Calu3 (cell line): Measurements from ENCODE around the gene RAMP3. TPM values are rescaled to one million over a fixed set of nuclear protein-coding genes. Genes with fewer than 3 reads are reported as not detected.

Experiments
- BruUV-seq: library from RNA; stranded (reverse); fragments of 400-500 nt; replicated peaks from 2 replicates; lab custom pipeline; 2021; lab: Mats Ljungman, UMichigan
- CTCF ChIA-PET: fragments of 300-600 bp; sonication (Branson Sonifier 250); formaldehyde crosslinking; loops from one replicate; lab custom pipeline; 2022; ENCODE audit warnings: antibody characterized with exemption; lab: Charles Lee
- DNase-seq: peaks from one replicate; pipeline ENCODE4 v3.0.0; 2022
- H3K27ac Mint-ChIP-seq: one replicate; pipeline ENCODE4 v1.8.0; 2022; ENCODE audit warnings: mixed read lengths; ENCODE audit not compliant: unreplicated experiment
- H3K27me3 Mint-ChIP-seq: one replicate; pipeline ENCODE4 v1.8.0; 2022; ENCODE audit warnings: mixed read lengths; ENCODE audit not compliant: unreplicated experiment
- H3K36me3 Mint-ChIP-seq: one replicate; pipeline ENCODE4 v1.8.0; 2022; ENCODE audit warnings: mild to moderate bottlenecking, moderate library complexity, mixed read lengths; ENCODE audit not compliant: insufficient read depth, unreplicated experiment
- H3K4me1 Mint-ChIP-seq: one replicate; pipeline ENCODE4 v1.8.0; 2022; ENCODE audit warnings: mild to moderate bottlenecking, low read depth, mixed read lengths; ENCODE audit not compliant: unreplicated experiment
- H3K4me3 Mint-ChIP-seq: one replicate; pipeline ENCODE4 v1.8.0; 2022; ENCODE audit warnings: mild to moderate bottlenecking, low read depth, moderate library complexity, mixed read lengths; ENCODE audit not compliant: unreplicated experiment
- H3K9me3 Mint-ChIP-seq: one replicate; pipeline ENCODE4 v1.8.0; 2022; ENCODE audit warnings: low read depth, mixed read lengths; ENCODE audit not compliant: unreplicated experiment
- CTCF ChIP-seq: fragments of 200-600 bp; IDR thresholded peaks from one replicate; pipeline ENCODE4 v1.8.0; 2022; ENCODE audit warnings: antibody characterized with exemption; ENCODE audit not compliant: unreplicated experiment
- intact Hi-C: fragments of 100-400 bp; cut with micrococcal nuclease; formaldehyde crosslinking; loops from one replicate; pipeline ENCODE4 v1.10.0; 2022; ENCODE audit not compliant: unreplicated experiment
- total RNA-seq: library from RNA; stranded (reverse); gene quantifications from 2 replicates; pipeline ENCODE4 v1.2.3, GENCODE V29; 2022

RAMP3 gene
- total RNA-seq, 1 experiment from 2014 or later: not detected

GRCh38 chr7:45233249-45233775 is 75.7 kb downstream of the RAMP3 start:
- CTCF ChIA-PET: interaction anchor here (0.7 kb wide), 1 partner anchor 1798 kb away, joined by 3 read pairs; no protein-coding TSS in a partner anchor
- H3K27ac Mint-ChIP-seq: no peak overlapping the region
- H3K27me3 Mint-ChIP-seq: peaks cover 98% of the 10 kb centered on the region
- no peak overlapping the region for H3K4me3 Mint-ChIP-seq
- H3K4me1 Mint-ChIP-seq: no peaks in the 10 kb centered on the region
- DNase-seq: no peak
- TF ChIP-seq CTCF: no peak
- no TSS peak for BruUV-seq
- no peaks in the 10 kb centered on the region for H3K9me3 Mint-ChIP-seq
- no peaks in the 10 kb centered on the region for H3K36me3 Mint-ChIP-seq
- intact Hi-C loops: no loop called here

Other genes starting within 250 kb of the RAMP3 start
- 0.33 and 0.39 TPM in 2 replicates for gene MYO1G, start 178.8 kb upstream of the RAMP3 start, total RNA-seq
- 59.8 and 62.9 TPM in 2 replicates for gene CCM2, start 157.6 kb upstream of the RAMP3 start, total RNA-seq
- gene NACAD, start 68.8 kb upstream of the RAMP3 start, total RNA-seq: 0.90 and 1.0 TPM in 2 replicates
- gene TBRG4, start 46.1 kb upstream of the RAMP3 start, total RNA-seq: 191 and 199 TPM in 2 replicates